Fibroblast of lung (primary cell): ENCODE measurements around the gene LMO7. TPM values are rescaled to one million over a fixed set of nuclear protein-coding genes. Genes with fewer than 3 reads are reported as not detected.

Source experiments
- DNase-seq, 2 donors: peaks; one replicate each; pipeline versions ENCODE4 v3.0.0 to v3.0.0-alpha.2; 2010; ENCODE audit warnings: low read depth in 2 of 2
- H2AFZ ChIP-seq: 2 replicates; pipeline ENCODE4 v1.5.1; 2012; ENCODE audit warnings: low read length, control low read depth, inconsistent platforms
- H3K27ac ChIP-seq: 2 replicates; pipeline ENCODE4 v1.5.1; 2011; ENCODE audit warnings: low read length, control low read depth; ENCODE audit not compliant: insufficient read depth
- H3K27me3 ChIP-seq: 2 replicates; pipeline ENCODE4 v1.5.1; 2011; ENCODE audit warnings: mild to moderate bottlenecking, low read length; ENCODE audit not compliant: control insufficient read depth, insufficient read depth
- H3K36me3 ChIP-seq: 2 replicates; pipeline ENCODE4 v1.5.1; 2011; ENCODE audit warnings: low read length; ENCODE audit not compliant: control insufficient read depth, insufficient read depth
- H3K4me1 ChIP-seq: 2 replicates; pipeline ENCODE4 v1.5.1; 2011; ENCODE audit warnings: low read length; ENCODE audit not compliant: control insufficient read depth, insufficient read depth; ENCODE audit errors: extremely low read depth
- H3K4me2 ChIP-seq: 2 replicates; pipeline ENCODE4 v1.5.1; 2011; ENCODE audit warnings: low read length, control low read depth; ENCODE audit not compliant: insufficient read depth; ENCODE audit errors: extremely low read depth
- H3K4me3 ChIP-seq, 4 experiments: fragments of 200-600 bp in 1 of 4; sonication (generic) in 1 of 4; replicated peaks in 1 of 4; 2 replicates each; pipeline ENCODE4 v1.5.1; 2011 to 2016; ENCODE audit warnings: low read length in 4 of 4, low read depth in 3 of 4, mild to moderate bottlenecking in 3 of 4, control low read depth in 2 of 4, inconsistent platforms in 1 of 4, mixed read lengths in 1 of 4; ENCODE audit not compliant: insufficient read depth in 1 of 4; ENCODE audit errors: control extremely low read depth in 1 of 4
- H3K79me2 ChIP-seq: 2 replicates; pipeline ENCODE4 v1.5.1; 2012; ENCODE audit warnings: mild to moderate bottlenecking, low read length, inconsistent platforms; ENCODE audit not compliant: control insufficient read depth, insufficient read depth
- H3K9ac ChIP-seq: 2 replicates; pipeline ENCODE4 v1.5.1; 2011; ENCODE audit warnings: mild to moderate bottlenecking, low read length, control low read depth; ENCODE audit not compliant: insufficient read depth
- H3K9me3 ChIP-seq: 2 replicates; pipeline ENCODE4 v1.5.1; 2012; ENCODE audit warnings: low read depth, low read length; ENCODE audit not compliant: control insufficient read depth, insufficient read depth
- H4K20me1 ChIP-seq: 2 replicates; pipeline ENCODE4 v1.5.1; 2011; ENCODE audit warnings: low read length; ENCODE audit not compliant: control insufficient read depth, insufficient read depth; ENCODE audit errors: extremely low read depth
- CTCF ChIP-seq, 2 donors: IDR thresholded peaks in 1 of 2; conservative IDR thresholded peaks in 1 of 2; 1 replicate in 1 of 2; 2 replicates in 1 of 2; pipeline ENCODE4 v1.5.1; 2011 to 2012; ENCODE audit warnings: low read length in 2 of 2, control low read depth in 1 of 2, inconsistent platforms in 1 of 2, low read depth in 1 of 2, mild to moderate bottlenecking in 1 of 2
- EZH2 ChIP-seq: IDR thresholded peaks from 2 replicates; pipeline ENCODE4 v1.5.1; 2012; ENCODE audit warnings: low read length, control low read depth, mild to moderate bottlenecking; ENCODE audit errors: missing control alignments
- polyA plus RNA-seq, 2 donors: library from polyadenylated mRNA; depleted of rRNA in 1 of 2; stranded (reverse) in 1 of 2; unstranded in 1 of 2; fragments of >200 nt; gene quantifications; 2 replicates each; pipeline ENCODE4 v1.2.1, GENCODE V29; 2011 to 2012; ENCODE audit warnings: missing spikeins in 1 of 2
- total RNA-seq: library from RNA; depleted of rRNA; stranded (reverse); fragments of >200 nt; gene quantifications from 2 replicates; pipeline ENCODE4 v1.2.1, GENCODE V29; 2014

The LMO7 gene
- total and polyA plus RNA-seq, 2 donors (not counting 1 experiment from before 2014, with no cell fraction given), result 71.9 to 226 TPM

DNA sequence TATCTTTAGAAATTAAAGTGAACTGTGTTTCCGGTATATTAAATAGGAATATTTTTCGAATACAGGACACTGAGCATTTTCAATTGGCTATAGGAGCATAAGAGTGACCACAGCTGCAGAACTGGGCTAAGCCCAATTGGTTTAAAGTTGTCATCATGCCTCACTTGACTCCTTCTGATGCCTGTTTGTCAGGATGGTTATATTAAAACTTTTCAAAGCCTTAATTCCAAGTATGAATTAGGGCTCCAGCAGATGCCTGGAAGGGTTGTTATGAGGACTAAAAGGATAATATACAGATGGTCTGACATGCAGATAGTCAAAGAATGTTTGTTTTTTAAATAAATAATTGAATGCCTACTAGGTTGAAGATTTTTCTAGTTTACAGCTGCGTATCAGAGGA lies 100.0 kb downstream of the LMO7 start:
- H3K27me3 ChIP-seq, result no peaks in the 10 kb centered on the region
- H3K79me2 ChIP-seq, result peaks cover 56% of the 10 kb centered on the region
- H4K20me1 ChIP-seq, result no peaks in the 10 kb centered on the region
- no peak for DNase-seq
- H3K36me3 ChIP-seq, result peaks cover 2% of the 10 kb centered on the region
- no peak overlapping the region for H3K27ac ChIP-seq
- no peaks in the 10 kb centered on the region for H3K9me3 ChIP-seq
- H2AFZ ChIP-seq, result no peak overlapping the region
- TF ChIP-seq EZH2 (no peak), CTCF (conservative IDR thresholded peaks at IDR 0.05 in 1 of 2, IDR thresholded peaks at IDR 0.05 in 1 of 2; ENCODE audit: low read depth in 1 of 2, low read length in 2 of 2) (no peak)
- no peak overlapping the region for H3K4me2 ChIP-seq
- H3K9ac ChIP-seq, result no peak overlapping the region
- peaks cover 7% of the 10 kb centered on the region for H3K4me1 ChIP-seq
- no peak overlapping the region for H3K4me3 ChIP-seq

- no peak for DNase-seq
- Histone ChIP-seq H3K27me3 (no peaks in the 10 kb centered on the region), H3K36me3 (peaks cover under 1% of the 10 kb centered on the region)
These were observed 102.7 kb downstream of the LMO7 start for GRCh38 chr13:75738841-75739240.

DNA sequence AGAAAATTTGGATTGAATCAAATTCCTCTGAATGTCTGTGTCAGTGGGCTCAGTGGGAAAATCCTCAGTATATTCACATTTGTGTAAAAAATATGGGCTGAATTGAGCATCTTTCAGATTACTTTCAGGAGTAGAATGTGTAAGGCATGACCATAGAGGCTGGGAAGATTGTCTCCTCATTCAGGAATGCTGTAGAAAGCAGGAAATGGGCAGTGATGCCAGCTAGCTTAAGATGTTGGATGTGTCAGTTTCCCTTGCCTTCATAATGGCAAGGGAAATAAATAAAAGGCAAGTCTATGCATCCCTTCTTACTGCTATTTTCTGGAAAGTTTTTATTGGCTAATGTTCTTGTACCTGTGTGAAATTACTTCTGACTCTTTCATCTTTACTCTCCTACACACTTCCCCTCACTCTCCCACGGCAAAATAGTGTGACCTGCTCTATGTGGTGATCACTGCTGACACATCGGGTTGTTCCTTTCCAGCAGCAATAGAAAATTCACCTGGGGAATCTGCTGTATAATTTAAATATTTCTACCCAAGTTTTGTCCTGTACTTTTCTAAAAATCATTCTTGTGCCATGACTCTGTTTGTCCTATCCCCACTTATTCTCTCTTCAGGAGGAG lies 103.2 kb downstream of the LMO7 start:
- no peak overlapping the region for H2AFZ ChIP-seq
- peak in 1 of 2 donors; percentile 41 for DNase-seq
- no peak overlapping the region for H3K9ac ChIP-seq
- H3K4me2 ChIP-seq, result no peak overlapping the region
- no peaks in the 10 kb centered on the region for H3K9me3 ChIP-seq
- no peaks in the 10 kb centered on the region for H3K27me3 ChIP-seq
- no peaks in the 10 kb centered on the region for H3K36me3 ChIP-seq
- no peaks in the 10 kb centered on the region for H4K20me1 ChIP-seq
- no peak overlapping the region for H3K4me3 ChIP-seq
- peaks cover 7% of the 10 kb centered on the region for H3K4me1 ChIP-seq
- no peak overlapping the region for H3K27ac ChIP-seq
- no peak for TF ChIP-seq CTCF (conservative IDR thresholded peaks at IDR 0.05 in 1 of 2, IDR thresholded peaks at IDR 0.05 in 1 of 2; ENCODE audit: low read depth in 1 of 2, low read length in 2 of 2)
- TF ChIP-seq EZH2, result no peak
- H3K79me2 ChIP-seq, result peaks cover 55% of the 10 kb centered on the region

More at GRCh38 chr13:75738841-75739240, 102.7 kb downstream of the LMO7 start:
- no peak overlapping the region for H3K27ac ChIP-seq
- TF ChIP-seq CTCF (conservative IDR thresholded peaks at IDR 0.05 in 1 of 2, IDR thresholded peaks at IDR 0.05 in 1 of 2; ENCODE audit: low read depth in 1 of 2, low read length in 2 of 2) (no peak), EZH2 (no peak)
- no peaks in the 10 kb centered on the region for H4K20me1 ChIP-seq
- H3K4me3 ChIP-seq, result no peak overlapping the region
- H2AFZ ChIP-seq, result no peak overlapping the region
- no peak overlapping the region for H3K4me2 ChIP-seq
- H3K79me2 ChIP-seq, result peaks cover 60% of the 10 kb centered on the region
- peaks cover 7% of the 10 kb centered on the region for H3K4me1 ChIP-seq
- H3K9me3 ChIP-seq, result no peaks in the 10 kb centered on the region
- no peak overlapping the region for H3K9ac ChIP-seq
